DOHH2 (cell line): ENCODE data around the gene SLC51A.

Experiments used
- H3F3A ChIP-seq: fragments of 200-600 bp; sonication (generic), shearing (Covaris generic); 2 replicates; pipeline ENCODE4 v1.6.0; 2016; ENCODE audit warnings: antibody characterized with exemption, mild to moderate bottlenecking; ENCODE audit not compliant: control insufficient read depth, insufficient read depth
- H3K27ac ChIP-seq: fragments of 200-600 bp; sonication (generic); 2 replicates; pipeline ENCODE4 v1.5.1; 2014; ENCODE audit warnings: low read depth, mild to moderate bottlenecking, low read length, moderate library complexity
- H3K27me3 ChIP-seq: fragments of 200-600 bp; sonication (generic); 2 replicates; pipeline ENCODE4 v1.6.1; 2014; ENCODE audit warnings: mild to moderate bottlenecking, low read length, mixed read lengths; ENCODE audit not compliant: control insufficient read depth
- H3K36me3 ChIP-seq: fragments of 200-600 bp; sonication (generic); 2 replicates; pipeline ENCODE4 v1.6.1; 2014; ENCODE audit warnings: mild to moderate bottlenecking, low read length, moderate library complexity, mixed read lengths; ENCODE audit not compliant: control insufficient read depth
- H3K4me1 ChIP-seq: fragments of 200-600 bp; sonication (generic); 2 replicates; pipeline ENCODE4 v1.6.1; 2014; ENCODE audit warnings: mild to moderate bottlenecking, low read length, mixed read lengths; ENCODE audit not compliant: control insufficient read depth
- H3K4me2 ChIP-seq: fragments of 200-600 bp; sonication (generic); 2 replicates; pipeline ENCODE4 v1.6.0; 2014; ENCODE audit warnings: mild to moderate bottlenecking, low read length, moderate library complexity
- H3K4me3 ChIP-seq: fragments of 200-600 bp; sonication (generic); 2 replicates; pipeline ENCODE4 v1.5.1; 2014; ENCODE audit warnings: mild to moderate bottlenecking, low read length, mixed read lengths
- H3K79me2 ChIP-seq: fragments of 200-600 bp; sonication (generic); 2 replicates; pipeline ENCODE4 v1.6.1; 2014; ENCODE audit warnings: mild to moderate bottlenecking, low read length, mixed read lengths; ENCODE audit not compliant: control insufficient read depth
- H3K9me2 ChIP-seq: fragments of 200-600 bp; sonication (generic); replicated peaks from 2 replicates; pipeline ENCODE4 v1.6.1; 2014; ENCODE audit warnings: mild to moderate bottlenecking, low read length, mixed read lengths; ENCODE audit not compliant: control insufficient read depth
- H3K9me3 ChIP-seq: fragments of 200-600 bp; sonication (generic); 2 replicates; pipeline ENCODE4 v1.6.1; 2014; ENCODE audit warnings: antibody characterized with exemption, low read length, mixed read lengths; ENCODE audit not compliant: control insufficient read depth, insufficient read depth
- H4K20me1 ChIP-seq: fragments of 200-600 bp; sonication (generic); 2 replicates; pipeline ENCODE4 v1.6.0; 2014; ENCODE audit warnings: low read depth, mild to moderate bottlenecking, antibody characterized with exemption, low read length, moderate library complexity; ENCODE audit not compliant: control insufficient read depth, insufficient read depth
- CTCF ChIP-seq: fragments of 200-600 bp; sonication (generic); IDR thresholded peaks from one replicate; pipeline ENCODE4 v1.5.1; 2014; ENCODE audit warnings: antibody characterized with exemption, mild to moderate bottlenecking, low read depth, low read length; ENCODE audit not compliant: poor library complexity, severe bottlenecking
- EZH2phosphoT487 ChIP-seq: fragments of 200-600 bp; sonication (generic); IDR thresholded peaks from 2 replicates; pipeline ENCODE4 v1.6.1; 2017; ENCODE audit warnings: borderline replicate concordance, mild to moderate bottlenecking, antibody characterized with exemption, low read length, moderate library complexity, mixed read lengths

The SLC51A gene

DNA sequence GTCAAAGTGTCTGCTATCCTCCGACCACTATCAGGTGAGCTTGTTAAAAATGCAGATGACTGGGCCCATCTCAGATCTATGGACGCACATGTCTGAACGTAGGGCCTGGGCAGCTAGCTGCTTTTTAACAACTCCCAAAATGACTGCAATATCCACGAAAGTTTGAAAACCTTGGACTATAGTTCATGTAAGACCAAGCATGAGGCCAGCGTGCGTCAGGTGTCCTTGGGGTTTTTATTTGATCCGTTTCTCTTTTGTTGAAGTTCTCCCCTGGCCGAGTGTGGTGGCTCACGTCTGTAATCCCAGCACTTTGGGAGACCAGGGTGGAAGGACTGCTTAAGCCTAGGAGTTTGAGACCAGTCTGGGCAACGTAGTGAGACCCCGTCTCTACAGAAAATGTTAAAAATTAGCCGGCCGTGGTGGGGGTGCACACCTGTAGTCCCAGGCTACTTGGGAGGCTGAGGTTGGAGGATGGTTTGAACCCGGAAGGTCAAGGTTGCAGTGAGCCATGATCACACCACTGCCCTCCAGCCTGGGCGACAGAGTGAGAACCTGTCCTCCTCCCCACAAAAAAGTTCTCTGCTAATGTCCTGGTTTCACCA, 9.5 kb downstream of the SLC51A start:
- Histone ChIP-seq H3K27me3 (peaks cover 5% of the 10 kb centered on the region; the same call in 1 of the 2 replicates), H3K79me2 (no peaks in the 10 kb centered on the region)
- TF ChIP-seq CTCF = no peak
- no peak for TF ChIP-seq EZH2phosphoT487

GRCh38 chr3:196227121-196227561, 10.8 kb downstream of the SLC51A start:
- no peaks in the 10 kb centered on the region for H3K9me2 ChIP-seq
- no peak overlapping the region for H3K27ac ChIP-seq
- TF ChIP-seq CTCF = no peak
- no peak for TF ChIP-seq EZH2phosphoT487
- H3K36me3 ChIP-seq = no peaks in the 10 kb centered on the region
- no peak overlapping the region for H3K4me3 ChIP-seq
- no peaks in the 10 kb centered on the region for H3K79me2 ChIP-seq
- no peaks in the 10 kb centered on the region for H3K4me1 ChIP-seq
- H3F3A ChIP-seq = no peaks in the 10 kb centered on the region
- H4K20me1 ChIP-seq = no peaks in the 10 kb centered on the region
- H3K4me2 ChIP-seq = no peak overlapping the region
- peaks cover 5% of the 10 kb centered on the region; the same call in 1 of the 2 replicates for H3K27me3 ChIP-seq
- H3K9me3 ChIP-seq = no peaks in the 10 kb centered on the region

More for the DNA sequence above, 9.5 kb downstream of the SLC51A start:
- Histone ChIP-seq H3K4me1 (no peaks in the 10 kb centered on the region), H3K27ac (no peak overlapping the region), H3F3A (no peaks in the 10 kb centered on the region), H3K9me3 (no peaks in the 10 kb centered on the region), H4K20me1 (no peaks in the 10 kb centered on the region), H3K9me2 (no peaks in the 10 kb centered on the region), H3K36me3 (no peaks in the 10 kb centered on the region), H3K4me3 (no peak overlapping the region), H3K4me2 (no peak overlapping the region)

GRCh38 chr3:196227629-196228493, 11.5 kb downstream of the SLC51A start:
- H3K27ac ChIP-seq = no peak overlapping the region
- H3F3A ChIP-seq = no peaks in the 10 kb centered on the region
- no peaks in the 10 kb centered on the region for H4K20me1 ChIP-seq
- H3K4me3 ChIP-seq = no peak overlapping the region
- H3K9me2 ChIP-seq = no peaks in the 10 kb centered on the region
- H3K27me3 ChIP-seq = peaks cover 4% of the 10 kb centered on the region; the same call in 1 of the 2 replicates
- TF ChIP-seq CTCF = peak; percentile 24
- TF ChIP-seq EZH2phosphoT487 = no peak
- H3K36me3 ChIP-seq = no peaks in the 10 kb centered on the region
- H3K9me3 ChIP-seq = no peaks in the 10 kb centered on the region
- no peak overlapping the region for H3K4me2 ChIP-seq
- no peaks in the 10 kb centered on the region for H3K79me2 ChIP-seq
- no peaks in the 10 kb centered on the region for H3K4me1 ChIP-seq
